GM21447 (cell line): ENCODE data around the gene DCTN2.
"Not testable (repeated sequence)": the region's sequence is repeated elsewhere in the genome, so short reads cannot be mapped to it uniquely, and the experiment has no call there.

ENCODE experiments used
- ATAC-seq: cut with Tn5 transposase; IDR thresholded peaks from one replicate; pipeline ENCODE4 v1.9.1; 2021; ENCODE audit not compliant: unreplicated experiment

DCTN2 gene

DNA sequence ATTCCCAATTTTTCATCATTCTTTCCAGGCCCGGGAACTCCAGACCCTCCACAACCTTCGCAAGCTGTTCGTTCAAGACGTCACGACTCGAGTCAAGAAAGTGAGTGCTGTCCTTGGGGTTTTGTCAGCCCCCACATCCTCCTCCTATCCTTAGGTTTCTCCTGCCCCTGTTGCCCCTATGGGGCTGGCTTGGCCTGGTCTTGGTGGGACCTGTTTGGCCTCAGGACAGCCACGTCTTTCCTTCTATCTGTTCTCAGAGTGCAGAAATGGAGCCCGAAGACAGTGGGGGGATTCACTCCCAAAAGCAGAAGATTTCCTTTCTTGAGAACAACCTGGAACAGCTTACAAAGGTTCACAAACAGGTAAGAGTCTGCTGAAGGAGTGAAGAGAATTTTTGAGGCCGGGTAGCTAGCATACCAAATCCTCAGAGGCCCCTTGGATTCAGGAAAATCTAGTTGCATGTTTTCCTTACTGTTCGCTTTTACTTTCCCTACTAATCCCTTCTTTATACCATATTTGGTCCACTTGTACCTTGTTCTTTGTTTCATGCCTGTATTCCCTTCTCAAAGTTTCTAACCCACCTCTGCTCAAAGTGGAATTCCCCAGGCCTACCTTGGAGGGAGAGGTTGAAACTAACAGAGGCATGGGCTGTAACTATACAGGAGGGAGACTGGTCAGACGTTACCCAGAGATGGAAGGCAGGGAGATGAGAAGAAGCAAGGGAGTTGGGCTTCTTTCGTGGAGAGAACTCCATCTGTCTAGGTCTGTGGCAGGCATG, 31.2 kb upstream of the DCTN2 start:
- no peak for ATAC-seq

DNA sequence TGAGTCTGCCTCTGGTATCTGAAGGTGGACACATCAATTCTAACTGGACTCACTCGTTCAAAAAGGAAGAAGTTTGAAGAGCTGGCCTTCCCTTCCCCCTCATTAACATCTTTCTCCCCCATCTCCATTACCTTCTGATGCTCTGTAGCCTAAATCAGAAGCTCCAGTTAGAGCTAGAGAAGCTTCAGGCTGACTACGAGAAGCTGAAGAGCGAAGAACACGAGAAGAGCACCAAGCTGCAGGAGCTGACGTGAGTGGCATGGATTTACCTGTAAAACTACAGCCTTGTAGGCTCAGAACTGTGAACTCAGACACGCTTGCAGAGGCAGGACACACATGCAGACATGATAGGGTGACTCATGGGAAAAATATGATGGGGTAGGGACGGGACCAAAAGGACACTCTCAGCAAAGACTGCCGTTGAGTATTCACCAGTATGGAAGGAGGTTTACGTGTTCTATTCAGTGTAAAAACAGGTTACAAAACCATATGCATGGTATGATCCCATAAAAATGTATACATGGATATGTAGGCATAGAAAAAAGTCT, 29.7 kb upstream of the DCTN2 start:
- no peak for ATAC-seq

DNA sequence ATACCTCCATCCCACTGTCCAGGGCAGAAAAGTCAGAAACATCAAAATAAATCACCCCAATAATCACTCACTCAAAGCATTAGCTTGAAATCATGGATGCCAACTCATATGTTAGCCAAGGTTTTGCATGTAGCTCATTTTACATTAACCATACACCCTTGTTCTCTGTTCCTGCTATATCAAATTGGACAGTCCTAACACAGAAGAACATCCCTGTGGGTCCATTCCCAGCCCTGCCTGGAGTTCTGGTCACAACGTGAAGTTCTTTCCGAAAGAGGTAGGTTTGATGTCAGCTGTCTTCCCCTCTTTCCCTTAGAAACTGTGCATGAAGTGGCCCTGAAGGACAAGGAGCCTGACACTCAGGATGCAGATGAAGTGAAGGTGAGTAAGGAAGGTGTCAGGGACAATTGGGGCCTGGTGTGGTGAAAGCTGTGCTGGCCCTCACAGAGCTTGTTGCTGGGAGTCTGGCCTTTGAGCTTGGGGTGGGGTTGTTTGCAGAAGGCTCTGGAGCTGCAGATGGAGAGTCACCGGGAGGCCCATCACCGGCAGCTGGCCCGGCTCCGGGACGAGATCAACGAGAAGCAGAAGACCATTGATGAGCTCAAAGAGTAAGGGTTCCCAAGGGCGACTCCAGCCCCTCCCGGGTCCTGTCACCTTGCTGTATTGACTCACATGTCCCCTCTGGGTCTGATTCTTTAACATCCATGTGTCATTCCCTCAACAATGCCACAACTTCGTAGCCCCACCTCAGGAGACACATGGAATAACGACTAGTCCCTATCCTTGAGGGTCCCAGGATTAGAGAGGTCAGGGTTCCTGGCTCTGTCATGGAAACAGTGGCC, 29.0 kb upstream of the DCTN2 start:
- ATAC-seq = no peak

DNA sequence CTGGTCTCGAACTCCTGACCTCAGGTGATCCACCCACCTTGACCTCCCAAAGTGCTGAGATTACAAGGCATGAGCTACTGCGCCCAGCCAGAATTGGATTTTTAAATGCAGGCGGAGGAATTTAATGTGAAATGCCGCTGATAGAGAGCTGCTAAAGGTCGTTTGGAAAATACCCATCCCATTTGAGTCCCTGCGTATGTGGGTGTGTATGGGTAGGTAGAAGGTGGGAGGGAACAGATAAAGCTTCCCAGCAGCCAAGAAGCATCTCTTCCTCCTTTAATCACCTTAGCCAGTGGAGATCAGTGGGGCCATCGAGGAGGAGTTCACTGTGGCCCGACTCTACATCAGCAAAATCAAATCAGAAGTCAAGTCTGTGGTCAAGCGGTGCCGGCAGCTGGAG, 27.8 kb upstream of the DCTN2 start:
- no peak for ATAC-seq

DNA sequence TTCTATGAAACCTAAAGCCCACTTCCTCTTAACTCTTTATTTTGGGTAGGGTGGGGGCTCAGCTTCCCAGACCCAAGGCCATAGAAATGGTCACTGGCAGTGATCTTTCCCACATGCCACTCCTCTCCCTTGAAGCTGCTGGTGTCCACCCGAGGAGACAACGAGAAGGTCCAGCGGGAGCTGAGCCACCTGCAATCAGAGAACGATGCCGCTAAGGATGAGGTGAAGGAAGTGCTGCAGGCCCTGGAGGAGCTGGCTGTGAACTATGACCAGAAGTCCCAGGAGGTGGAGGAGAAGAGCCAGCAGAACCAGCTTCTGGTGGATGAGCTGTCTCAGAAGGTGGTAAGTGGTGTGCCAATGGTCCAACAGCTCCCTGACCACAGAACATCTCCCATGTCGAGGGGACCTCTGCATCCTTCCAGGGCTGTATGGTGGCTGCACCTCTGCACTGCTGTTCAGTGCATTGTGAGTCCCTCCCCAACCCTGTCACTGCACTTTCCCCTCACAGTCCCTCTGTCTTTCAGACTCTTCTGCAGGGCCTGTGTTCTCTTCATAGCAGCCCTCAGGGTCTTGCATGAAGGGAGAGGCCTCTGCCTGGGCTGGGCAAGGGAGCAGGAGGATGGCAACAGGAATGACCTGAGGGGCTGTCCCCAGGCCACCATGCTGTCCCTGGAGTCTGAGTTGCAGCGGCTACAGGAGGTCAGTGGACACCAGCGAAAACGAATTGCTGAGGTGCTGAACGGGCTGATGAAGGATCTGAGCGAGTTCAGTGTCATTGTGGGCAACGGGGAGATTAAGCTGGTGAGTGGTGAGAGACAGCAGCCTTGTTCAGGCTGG, 25.2 kb upstream of the DCTN2 start:
- ATAC-seq = no peak

DNA sequence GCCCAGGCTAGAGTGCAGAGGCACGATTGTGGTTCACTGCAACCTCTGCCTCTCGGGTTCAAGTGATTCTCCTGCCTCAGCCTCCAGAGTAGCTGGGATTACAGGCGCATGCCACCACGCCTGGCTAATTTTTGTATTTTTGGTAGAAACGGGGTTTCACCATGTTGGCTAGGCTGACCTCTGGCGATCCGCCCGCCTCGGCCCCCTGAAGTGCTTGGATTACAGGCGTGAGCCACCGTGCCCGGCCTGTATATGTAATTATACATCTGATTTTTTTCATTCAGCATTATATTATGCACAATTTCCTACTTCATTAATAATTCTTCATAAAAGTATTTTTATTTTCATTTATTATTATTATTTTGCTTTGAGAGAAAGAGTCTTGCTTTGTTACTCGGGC, 23.4 kb upstream of the DCTN2 start:
- not testable (repeated sequence) for ATAC-seq

DNA sequence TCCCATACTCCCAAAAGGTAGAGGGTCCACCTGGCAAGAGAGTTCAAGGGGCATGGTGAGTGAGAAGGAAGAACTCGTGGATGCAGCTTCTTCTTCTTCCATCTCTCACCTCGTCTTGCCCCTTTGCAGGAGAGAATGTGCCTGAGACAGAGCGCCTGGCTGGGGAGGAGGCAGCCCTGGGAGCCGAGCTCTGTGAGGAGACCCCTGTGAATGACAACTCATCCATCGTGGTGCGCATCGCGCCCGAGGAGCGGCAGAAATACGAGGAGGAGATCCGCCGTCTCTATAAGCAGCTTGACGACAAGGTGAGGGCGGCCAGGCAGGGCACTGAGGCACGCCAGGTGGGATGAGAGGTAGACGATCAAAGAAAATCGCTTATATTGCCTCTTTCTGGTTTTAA, 22.9 kb upstream of the DCTN2 start:
- no peak for ATAC-seq

DNA sequence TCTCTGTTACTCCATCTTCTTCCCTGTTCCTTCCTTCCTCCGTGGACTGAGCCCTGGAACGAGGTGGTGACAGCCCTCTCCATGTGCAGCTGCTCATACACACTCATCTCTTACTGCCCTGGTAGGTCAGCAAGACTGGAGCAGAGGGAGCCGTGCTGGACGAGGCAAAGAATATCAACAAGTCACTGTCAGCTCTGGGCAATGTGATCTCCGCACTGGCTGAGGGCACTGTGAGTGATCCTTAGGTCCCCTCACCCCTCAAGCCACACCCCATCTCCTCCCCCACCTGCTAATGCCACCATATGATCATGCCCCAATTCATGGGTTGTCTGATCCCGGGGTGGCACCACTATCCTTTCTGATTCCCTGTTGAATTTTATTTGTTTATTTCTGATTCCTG, 21.8 kb upstream of the DCTN2 start:
- ATAC-seq = no peak

DNA sequence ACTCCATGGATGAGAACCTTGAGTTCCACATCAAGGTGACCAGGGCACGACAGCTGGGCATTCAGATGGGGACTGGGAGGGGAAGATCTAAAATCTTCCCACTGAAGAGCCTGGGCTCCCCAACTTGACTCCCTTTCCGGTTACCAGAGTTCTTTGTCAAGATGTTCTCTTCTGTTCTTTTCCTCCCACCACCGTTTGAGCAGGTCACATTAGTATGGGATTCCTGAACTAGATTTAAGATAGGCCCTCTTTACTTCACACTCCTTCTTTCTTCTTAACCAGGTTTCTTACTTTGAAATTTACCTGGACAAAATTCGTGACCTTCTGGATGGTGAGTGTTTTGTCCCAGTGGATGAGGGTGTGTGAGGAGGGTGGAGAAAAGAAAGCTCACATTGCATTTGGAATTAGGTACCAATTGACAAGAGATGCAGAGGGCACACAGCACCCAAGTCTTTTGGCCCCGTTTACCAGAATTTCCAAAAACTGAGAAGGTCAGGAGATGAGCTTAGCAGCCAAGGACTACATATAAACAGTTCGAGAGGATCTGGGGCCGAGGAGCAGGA, 17.3 kb upstream of the DCTN2 start:
- ATAC-seq = no peak

DNA sequence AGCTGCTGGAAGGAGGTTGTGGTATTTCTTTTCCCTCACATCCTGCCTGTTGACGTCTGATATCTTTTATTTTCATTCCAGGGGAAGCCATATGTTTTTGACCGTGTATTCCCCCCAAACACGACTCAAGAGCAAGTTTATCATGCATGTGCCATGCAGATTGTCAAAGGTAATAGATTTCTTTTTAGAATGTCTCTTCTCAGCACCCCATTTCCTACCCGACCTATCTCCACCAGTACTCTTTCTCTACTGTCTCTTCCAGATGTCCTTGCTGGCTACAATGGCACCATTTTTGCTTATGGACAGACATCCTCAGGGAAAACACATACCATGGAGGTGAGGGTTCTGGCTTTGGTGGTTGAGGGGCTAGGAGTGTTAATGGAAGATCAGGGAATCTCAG, 16.4 kb upstream of the DCTN2 start:
- ATAC-seq = no peak

DNA sequence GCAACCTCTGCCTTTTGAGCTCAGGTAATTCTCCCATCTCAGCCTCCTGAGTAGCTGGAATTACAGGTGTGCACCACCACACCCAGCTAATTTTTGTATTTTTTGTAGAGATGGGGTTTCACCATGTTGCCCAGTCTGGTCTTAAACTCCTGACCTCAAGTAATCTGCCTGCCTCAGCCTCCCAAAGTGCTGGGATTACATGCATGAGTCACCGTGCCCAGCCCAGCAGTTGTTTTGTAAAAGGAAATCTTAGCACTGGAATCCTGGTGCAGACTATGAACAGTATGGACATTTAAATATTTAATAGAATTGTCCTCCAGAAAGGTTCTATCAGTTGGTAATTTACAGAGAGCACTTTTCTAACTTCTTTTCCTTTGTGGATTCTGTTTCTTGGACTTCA, 14.1 kb upstream of the DCTN2 start:
- ATAC-seq = not testable (repeated sequence)

DNA sequence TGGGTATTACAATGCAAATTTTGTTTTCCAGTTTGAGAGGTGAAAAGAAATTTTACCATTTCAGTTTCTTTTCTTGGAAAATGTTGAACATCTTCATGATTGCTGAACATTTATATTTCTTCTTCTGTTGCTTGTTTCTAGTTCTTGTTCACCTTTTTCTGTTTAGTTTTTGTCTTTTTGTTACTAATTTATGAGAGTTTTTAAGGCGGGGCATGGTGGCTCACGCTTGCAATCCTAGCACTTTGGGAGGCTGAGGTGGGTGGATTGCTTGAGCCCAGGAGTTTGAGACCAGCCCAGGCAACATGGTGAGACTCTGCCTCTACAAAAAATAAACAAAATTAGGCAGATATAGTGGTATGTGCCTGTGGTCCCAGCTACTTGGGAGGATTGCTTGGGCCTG, 13.5 kb upstream of the DCTN2 start:
- no peak for ATAC-seq

DNA sequence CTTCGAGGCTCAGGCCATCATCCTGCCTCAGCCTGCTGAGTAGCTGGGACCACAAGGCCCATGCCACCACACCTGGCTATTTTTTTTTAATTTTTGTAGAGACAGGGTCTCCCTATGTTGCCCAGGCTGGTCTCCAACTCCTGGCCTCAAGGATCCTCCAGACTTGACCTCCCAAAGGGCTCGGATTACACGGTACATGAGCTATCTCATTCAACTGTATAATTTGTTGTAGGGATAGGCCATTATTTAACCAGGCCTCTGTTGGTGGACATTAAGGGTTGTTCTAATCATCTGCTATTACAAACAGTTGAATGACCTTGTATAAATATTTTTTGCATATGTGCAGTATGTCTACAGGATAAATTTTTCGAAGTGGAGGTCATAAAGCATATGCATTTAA, 11.9 kb upstream of the DCTN2 start:
- ATAC-seq = no peak

DNA sequence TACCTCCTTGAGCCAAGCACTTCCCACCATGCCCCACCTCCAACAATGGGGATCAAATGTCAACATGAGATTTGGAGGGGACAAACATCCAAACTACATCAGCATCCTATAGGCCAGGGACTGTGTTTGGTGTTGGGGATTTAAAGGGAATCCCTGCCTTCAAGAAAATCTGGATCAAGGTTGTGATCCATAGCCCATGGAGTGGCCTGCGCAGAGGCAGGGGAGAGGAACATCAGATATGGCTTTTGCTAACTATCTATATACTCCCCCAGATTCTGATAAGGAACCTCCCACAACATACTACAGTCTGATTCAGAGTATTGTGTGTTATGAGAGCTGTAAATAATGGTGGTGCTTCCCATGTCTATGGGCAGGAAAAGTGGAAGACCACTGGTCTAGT, 7.9 kb upstream of the DCTN2 start:
- no peak for ATAC-seq

DNA sequence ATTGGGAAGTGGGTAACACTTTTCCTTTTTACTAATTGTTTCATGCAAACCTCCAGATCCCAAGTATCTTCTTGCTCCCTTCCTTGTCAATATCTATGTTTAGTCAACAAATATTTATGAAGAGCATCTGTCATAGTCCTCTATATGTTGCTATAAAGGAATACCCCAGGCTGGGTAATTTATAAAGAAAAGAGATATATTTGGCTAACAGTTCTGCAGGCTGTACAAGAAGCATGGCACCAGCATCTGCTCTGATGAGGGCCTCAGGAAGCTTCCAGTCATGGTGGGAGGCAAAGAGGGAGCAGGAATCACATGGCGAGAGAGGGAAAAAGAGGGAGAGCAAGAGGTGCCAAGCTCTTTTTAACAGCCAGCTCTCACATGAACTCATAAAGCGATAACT, 7.5 kb upstream of the DCTN2 start:
- no peak for ATAC-seq

DNA sequence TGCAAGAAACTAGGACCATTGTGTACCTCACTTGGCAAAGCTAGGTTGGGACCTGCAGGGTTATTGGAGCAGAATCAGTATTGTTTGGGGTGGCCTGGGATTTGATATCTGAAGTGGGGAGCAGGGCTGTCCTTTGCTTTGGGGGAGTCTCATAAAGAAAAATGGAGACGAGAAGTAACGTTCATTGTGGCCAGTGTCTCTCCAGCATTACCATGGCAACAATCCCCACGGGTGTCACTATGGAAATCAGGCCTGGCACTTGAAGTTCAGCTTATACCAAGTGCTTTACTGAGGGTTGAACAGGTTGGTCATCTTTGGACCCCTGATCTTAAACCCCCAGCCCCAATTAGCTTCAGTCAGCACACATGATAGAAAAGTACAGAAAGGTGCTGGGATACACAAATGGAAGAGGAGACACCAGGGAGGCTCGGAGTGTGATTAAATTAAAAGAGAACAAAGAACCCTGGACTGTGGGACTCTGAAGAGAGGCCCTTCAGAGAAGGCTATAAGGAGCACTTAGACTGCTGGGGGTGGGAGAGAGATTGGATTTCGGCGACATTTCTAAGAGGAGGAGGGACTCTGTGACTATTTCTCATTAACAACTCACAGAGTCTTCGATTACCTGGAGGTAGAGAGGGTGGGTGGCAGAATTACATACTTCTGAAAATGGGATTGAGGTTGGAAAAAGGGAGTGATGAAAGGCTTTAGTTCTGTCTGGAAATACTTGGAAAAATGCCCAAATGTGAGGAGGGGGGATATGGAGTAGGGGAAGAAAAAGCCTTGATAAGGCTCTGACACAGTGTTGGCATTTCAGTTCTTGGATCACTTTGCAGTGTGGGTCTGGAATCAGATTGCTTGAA, 6.6 kb upstream of the DCTN2 start:
- no peak for ATAC-seq

DNA sequence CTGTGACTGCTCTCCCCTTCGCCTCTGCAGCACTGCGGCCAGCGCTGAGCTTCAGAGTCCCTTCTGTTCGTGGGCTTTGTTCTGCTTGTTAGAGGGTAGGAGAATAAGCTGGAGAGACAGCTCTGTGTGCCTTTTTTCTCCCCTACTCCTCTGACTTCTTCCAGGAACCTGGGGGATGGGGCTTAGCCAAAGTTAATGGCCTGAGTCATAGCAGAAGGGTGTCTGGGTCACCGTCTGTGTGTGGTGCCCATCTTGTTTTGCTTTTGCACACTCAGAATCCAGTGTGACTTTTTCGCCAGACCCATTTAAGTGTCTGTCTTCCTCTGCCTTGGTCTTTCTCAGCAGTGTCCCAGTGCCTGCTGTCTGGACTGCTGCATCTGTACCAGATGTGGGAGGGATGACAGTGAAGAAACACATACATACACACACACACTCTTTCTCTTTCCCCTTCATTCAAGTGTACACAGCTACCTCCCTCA, 5.9 kb upstream of the DCTN2 start:
- ATAC-seq = no peak

DNA sequence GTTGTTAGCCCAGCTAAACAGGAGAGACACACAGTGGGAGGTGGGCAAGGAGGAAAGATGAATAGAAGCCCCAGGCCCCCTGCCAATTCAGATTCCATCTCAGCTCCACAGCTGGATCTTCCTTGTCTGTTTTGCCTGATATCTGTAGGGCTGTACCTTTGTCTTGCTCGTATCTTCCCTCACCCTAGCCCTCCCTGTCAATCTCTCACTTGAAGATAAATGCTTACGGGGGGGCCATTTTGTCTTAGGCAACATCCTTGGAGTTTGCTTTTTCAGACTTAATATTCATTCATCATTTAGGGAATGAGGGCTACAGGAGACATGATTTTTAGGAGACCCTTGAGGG, 5.3 kb upstream of the DCTN2 start:
- no peak for ATAC-seq

DNA sequence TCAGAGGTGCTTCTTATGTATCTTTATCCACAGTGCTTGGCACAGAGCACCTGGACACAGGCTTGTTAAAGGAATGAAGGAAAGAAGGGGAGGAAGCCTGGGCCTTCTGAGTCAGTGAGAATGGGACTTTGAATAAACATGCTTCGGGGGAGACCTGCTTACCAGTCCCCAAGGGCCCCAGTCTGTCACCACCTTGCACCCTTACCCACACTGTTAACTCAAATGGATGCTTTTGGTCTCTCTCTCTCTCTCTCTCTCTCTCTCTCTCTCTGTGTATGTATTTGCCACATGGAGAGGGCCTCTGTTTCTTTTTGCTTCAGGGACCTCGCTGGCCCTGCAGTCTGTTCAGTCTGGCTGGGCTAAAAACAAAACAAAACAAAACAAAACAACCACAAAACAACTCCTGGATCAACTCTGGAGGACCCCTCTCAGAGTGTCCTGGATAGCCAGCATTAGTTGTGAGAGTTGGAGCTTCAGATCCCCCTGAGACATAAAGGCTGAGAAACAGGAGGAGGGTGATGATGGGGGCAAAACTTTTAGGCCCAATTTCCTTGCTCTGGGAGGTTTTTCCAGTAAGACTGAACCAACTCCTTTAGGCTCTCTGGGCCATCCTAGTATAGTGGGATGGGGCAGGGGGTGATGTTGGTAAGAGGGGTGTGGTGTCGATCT, 4.8 kb upstream of the DCTN2 start:
- no peak for ATAC-seq
